Measurements from ENCODE around the gene GSTA3. TPM values are rescaled to one million over a fixed set of nuclear protein-coding genes. Genes with fewer than 3 reads are reported as not detected.
"Not testable (repeated sequence)": the region's sequence is repeated elsewhere in the genome, so short reads cannot be mapped to it uniquely, and the experiment has no call there.

The GSTA3 gene
- polyA plus RNA-seq (2012; ENCODE audit: insufficient read depth, insufficient read length), result not detected

GRCh38 chr6:52909531-52909930 lies at the start of gene GSTA3:
Gene GSTA3, minus strand, starts transcription at chr6:52909698. Its CDS starts 3,864 bp downstream, at chr6:52905834.
- DNase-seq (ENCODE audit: low read depth, low spot score), result no peak
- no peak within 1 kb of the TSS for H3K4me3 ChIP-seq (ENCODE audit: low read length)

GRCh38 chr6:52958546-52959255 lies 49.2 kb upstream of the GSTA3 start:
- H3K4me3 ChIP-seq (ENCODE audit: low read length), result no peak overlapping the region
- no peak for DNase-seq (ENCODE audit: low read depth, low spot score)

GRCh38 chr6:52955871-52956270 lies 46.4 kb upstream of the GSTA3 start:
- no peak overlapping the region for H3K4me3 ChIP-seq (ENCODE audit: low read length)
- no peak for DNase-seq (ENCODE audit: low read depth, low spot score)

GRCh38 chr6:52953911-52954839 lies 44.7 kb upstream of the GSTA3 start:
- no peak for DNase-seq (ENCODE audit: low read depth, low spot score)
- no peak overlapping the region for H3K4me3 ChIP-seq (ENCODE audit: low read length)

- no peak overlapping the region for H3K4me3 ChIP-seq (ENCODE audit: low read length)
- DNase-seq (ENCODE audit: low read depth, low spot score), result peak; percentile 90
Measured at GRCh38 chr6:52946306-52946705, 36.8 kb upstream of the GSTA3 start.

- H3K4me3 ChIP-seq (ENCODE audit: low read length); DNase-seq (ENCODE audit: low read depth, low spot score): not testable (repeated sequence)
Measured at GRCh38 chr6:52942821-52943220, 33.3 kb upstream of the GSTA3 start.

GRCh38 chr6:52942221-52942620 lies 32.7 kb upstream of the GSTA3 start:
- no peak overlapping the region for H3K4me3 ChIP-seq (ENCODE audit: low read length)
- DNase-seq (ENCODE audit: low read depth, low spot score), result no peak

- no peak for DNase-seq (ENCODE audit: low read depth, low spot score)
- H3K4me3 ChIP-seq (ENCODE audit: low read length), result no peak overlapping the region
Measured at GRCh38 chr6:52937908-52938307, 28.4 kb upstream of the GSTA3 start.

GRCh38 chr6:52933778-52934177 lies 24.3 kb upstream of the GSTA3 start:
- DNase-seq (ENCODE audit: low read depth, low spot score), result no peak
- H3K4me3 ChIP-seq (ENCODE audit: low read length), result no peak overlapping the region

GRCh38 chr6:52931351-52931750 lies 21.9 kb upstream of the GSTA3 start:
- no peak overlapping the region for H3K4me3 ChIP-seq (ENCODE audit: low read length)
- DNase-seq (ENCODE audit: low read depth, low spot score), result no peak

- no peak overlapping the region for H3K4me3 ChIP-seq (ENCODE audit: low read length)
- DNase-seq (ENCODE audit: low read depth, low spot score), result no peak
Measured at GRCh38 chr6:52929321-52930164, 20.0 kb upstream of the GSTA3 start.

- DNase-seq (ENCODE audit: low read depth, low spot score), result no peak
- no peak overlapping the region for H3K4me3 ChIP-seq (ENCODE audit: low read length)
Measured at GRCh38 chr6:52927451-52927850, 18.0 kb upstream of the GSTA3 start.

- no peak for DNase-seq (ENCODE audit: low read depth, low spot score)
- H3K4me3 ChIP-seq (ENCODE audit: low read length), result no peak overlapping the region
Measured at GRCh38 chr6:52925919-52926792, 16.7 kb upstream of the GSTA3 start.

- DNase-seq (ENCODE audit: low read depth, low spot score), result no peak
- no peak overlapping the region for H3K4me3 ChIP-seq (ENCODE audit: low read length)
Measured at GRCh38 chr6:52925042-52925441, 15.5 kb upstream of the GSTA3 start.

GRCh38 chr6:52923689-52924088 lies 14.2 kb upstream of the GSTA3 start:
- DNase-seq (ENCODE audit: low read depth, low spot score), result not testable (repeated sequence)

GRCh38 chr6:52922161-52922560 lies 12.7 kb upstream of the GSTA3 start:
- no peak for DNase-seq (ENCODE audit: low read depth, low spot score)
- no peak overlapping the region for H3K4me3 ChIP-seq (ENCODE audit: low read length)

More at GRCh38 chr6:52923689-52924088, 14.2 kb upstream of the GSTA3 start:
- H3K4me3 ChIP-seq (ENCODE audit: low read length), result not testable (repeated sequence)

- no peak for DNase-seq (ENCODE audit: low read depth, low spot score)
- H3K4me3 ChIP-seq (ENCODE audit: low read length), result no peak overlapping the region
Measured at GRCh38 chr6:52921743-52922142, 12.2 kb upstream of the GSTA3 start.

GRCh38 chr6:52919511-52919910 lies 10.0 kb upstream of the GSTA3 start:
- not testable (repeated sequence) for H3K4me3 ChIP-seq (ENCODE audit: low read length); DNase-seq (ENCODE audit: low read depth, low spot score)

All from Jurkat, Clone E6-1 (cell line).